AG09309 (cell line): ENCODE results near the gene LAPTM5.
A peak's percentile ranks its signal among the peaks of the same experiment; 100 is the strongest.

ENCODE experiments used
- DNase-seq: peaks from one replicate; pipeline ENCODE4 v3.0.0-alpha.2; 2010; ENCODE audit warnings: low read depth
- H3K4me3 ChIP-seq: 2 replicates; pipeline ENCODE4 v1.5.1; 2011; ENCODE audit warnings: mild to moderate bottlenecking, low read depth, low read length, moderate library complexity; ENCODE audit not compliant: control insufficient read depth
- TF ChIP-seq, protein P1 (sequence below): IDR thresholded peaks from 2 replicates; pipeline ENCODE4 v1.5.1; 2011; ENCODE audit warnings: mild to moderate bottlenecking, low read depth, low read length, inconsistent platforms; ENCODE audit not compliant: insufficient read depth, control insufficient read depth; ENCODE audit errors: missing control alignments

The LAPTM5 gene

GRCh38 chr1:30695439-30695841, 62.1 kb downstream of the LAPTM5 start:
- TF ChIP-seq, protein P1, sequence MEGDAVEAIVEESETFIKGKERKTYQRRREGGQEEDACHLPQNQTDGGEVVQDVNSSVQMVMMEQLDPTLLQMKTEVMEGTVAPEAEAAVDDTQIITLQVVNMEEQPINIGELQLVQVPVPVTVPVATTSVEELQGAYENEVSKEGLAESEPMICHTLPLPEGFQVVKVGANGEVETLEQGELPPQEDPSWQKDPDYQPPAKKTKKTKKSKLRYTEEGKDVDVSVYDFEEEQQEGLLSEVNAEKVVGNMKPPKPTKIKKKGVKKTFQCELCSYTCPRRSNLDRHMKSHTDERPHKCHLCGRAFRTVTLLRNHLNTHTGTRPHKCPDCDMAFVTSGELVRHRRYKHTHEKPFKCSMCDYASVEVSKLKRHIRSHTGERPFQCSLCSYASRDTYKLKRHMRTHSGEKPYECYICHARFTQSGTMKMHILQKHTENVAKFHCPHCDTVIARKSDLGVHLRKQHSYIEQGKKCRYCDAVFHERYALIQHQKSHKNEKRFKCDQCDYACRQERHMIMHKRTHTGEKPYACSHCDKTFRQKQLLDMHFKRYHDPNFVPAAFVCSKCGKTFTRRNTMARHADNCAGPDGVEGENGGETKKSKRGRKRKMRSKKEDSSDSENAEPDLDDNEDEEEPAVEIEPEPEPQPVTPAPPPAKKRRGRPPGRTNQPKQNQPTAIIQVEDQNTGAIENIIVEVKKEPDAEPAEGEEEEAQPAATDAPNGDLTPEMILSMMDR = no peak
- peak; percentile 53 for DNase-seq
- H3K4me3 ChIP-seq = no peak overlapping the region

DNA sequence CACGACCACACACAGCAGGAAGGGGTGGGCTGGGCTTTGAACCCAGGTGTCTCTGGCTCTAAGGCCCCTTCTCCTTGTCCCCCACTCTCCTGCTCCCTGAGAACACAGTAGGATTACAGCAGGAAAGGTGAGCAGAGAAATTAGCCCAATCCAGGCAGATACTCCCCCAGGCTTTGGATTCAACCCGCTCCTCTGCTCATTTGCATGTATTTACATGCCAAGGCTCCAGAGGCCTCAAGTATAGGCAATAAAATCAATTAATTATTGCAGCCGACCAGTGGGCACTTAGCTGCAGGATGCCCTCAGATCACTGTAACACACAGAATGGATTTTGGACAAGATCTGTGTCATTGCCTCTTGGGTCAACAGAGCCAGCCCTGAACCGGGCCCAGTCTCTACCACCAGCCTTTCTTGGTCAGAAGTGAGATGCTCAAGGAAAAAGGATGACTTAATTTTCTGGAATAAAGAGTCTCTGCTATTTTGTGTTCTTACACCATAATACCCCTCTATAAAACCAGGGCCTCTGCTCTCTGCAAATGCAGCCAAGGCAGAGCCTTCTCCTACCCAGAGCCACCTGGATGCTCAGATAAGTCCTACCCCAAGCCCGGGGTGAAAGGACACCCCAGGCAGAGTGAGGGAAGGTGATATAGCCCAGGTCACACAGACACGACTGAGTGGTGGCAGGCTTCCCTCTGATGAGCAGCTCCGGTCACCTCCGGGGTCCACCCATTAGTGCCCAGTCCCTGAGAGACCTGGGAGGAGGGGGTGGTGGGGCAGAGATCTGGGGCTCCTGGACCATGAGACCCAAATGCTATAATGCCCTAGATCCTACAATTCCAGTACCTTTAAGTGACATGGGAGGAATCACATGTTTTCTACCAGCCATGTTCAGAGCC, 63.0 kb downstream of the LAPTM5 start:
- DNase-seq = no peak
- TF ChIP-seq, protein P1 = no peak
- no peak overlapping the region for H3K4me3 ChIP-seq

- TF ChIP-seq, protein P1 = no peak
- H3K4me3 ChIP-seq = no peak overlapping the region
- no peak for DNase-seq
Observed at GRCh38 chr1:30693822-30694221, 63.8 kb downstream of the LAPTM5 start.

DNA sequence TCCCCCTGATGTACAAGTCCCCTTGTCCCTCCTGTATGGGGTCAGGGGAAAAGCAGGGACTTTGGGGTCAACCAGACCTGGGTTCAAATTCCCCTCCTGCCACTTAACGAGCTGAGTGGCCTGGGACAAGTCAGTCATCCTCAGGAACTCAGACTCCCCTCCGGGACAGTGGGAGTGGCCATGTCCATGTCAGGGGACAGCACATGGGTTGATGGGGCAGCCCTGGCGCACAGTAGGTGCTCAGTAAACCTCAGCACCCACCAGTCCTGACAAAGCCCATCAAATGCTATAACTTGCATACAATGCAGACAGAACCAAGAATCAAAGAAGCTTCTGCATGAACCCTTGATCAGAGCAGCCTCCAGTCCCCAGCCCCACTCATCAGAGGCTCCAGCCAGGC, 64.2 kb downstream of the LAPTM5 start:
- no peak overlapping the region for H3K4me3 ChIP-seq
- DNase-seq = no peak
- TF ChIP-seq, protein P1 = no peak

DNA sequence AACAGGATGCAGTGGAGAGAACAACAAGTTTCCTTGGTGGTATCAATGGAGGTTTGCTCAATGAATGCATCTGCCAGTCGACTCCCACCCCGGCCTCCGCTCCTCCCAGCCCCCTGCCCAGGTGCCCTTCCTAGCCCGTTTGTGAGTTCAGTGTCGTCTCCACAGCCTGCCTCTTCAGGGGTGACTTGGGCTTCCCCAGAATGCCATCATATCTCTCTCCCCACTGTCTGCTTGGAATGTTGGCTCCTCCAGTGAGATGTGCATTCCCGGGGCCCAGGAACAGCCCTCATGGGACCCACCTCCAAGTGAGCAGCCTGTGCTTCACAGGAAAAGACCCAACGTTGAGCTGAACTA, 64.6 kb downstream of the LAPTM5 start:
- H3K4me3 ChIP-seq = no peak overlapping the region
- TF ChIP-seq, protein P1 = no peak

GRCh38 chr1:30692201-30692947, 65.2 kb downstream of the LAPTM5 start:
- no peak overlapping the region for H3K4me3 ChIP-seq
- DNase-seq = no peak
- TF ChIP-seq, protein P1 = no peak

More for the DNA sequence above, 64.6 kb downstream of the LAPTM5 start:
- no peak for DNase-seq
